SHP77 (cell line): ENCODE results near the gene ADARB1.

Experiments used
- DNase-seq, 2 experiments: peaks; one replicate each; lab custom pipeline; 2025; lab: John Stamatoyannopoulos, UW

The ADARB1 gene

DNA sequence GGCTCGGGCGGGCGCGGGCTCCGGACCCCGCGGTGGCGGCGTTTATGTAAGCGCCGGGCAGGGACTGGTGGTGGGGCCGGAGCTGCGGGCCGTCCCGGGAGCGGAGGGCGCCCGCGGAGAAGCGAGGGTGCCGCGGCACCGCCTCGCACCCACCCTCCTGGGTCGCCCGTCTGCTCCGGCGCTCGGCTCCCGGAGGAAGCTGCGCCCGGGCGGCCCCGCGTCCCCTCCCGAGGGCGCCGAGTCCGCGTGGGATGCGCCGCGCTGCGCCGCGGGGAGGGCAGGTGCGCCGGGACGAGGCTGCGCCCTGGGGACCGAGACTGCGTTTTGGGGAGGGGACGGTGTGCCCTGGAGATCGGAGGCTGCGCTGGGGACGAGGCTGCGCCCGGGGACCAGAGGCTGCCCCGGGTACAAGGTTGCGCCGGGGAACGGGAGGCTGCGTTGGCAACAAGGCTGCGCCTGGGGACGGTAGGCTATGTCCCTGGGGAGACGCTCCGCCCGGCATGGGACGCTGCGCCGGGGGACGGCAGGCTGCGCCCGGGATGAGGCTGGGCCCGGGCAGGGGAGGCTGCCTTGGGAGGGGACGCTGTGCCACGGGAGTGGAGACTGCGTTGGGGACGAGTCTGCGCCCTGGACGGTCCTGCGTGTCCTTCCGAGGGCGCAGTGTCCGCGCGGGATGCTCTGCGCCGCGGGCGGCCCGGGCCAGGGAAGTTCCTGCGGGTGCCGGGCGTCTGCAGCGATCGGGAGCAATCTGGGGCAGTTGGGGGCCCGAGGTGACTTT lies 627 bp downstream of the ADARB1 start:
- peak in 1 of 2 experiments; percentile 33 for DNase-seq

DNA sequence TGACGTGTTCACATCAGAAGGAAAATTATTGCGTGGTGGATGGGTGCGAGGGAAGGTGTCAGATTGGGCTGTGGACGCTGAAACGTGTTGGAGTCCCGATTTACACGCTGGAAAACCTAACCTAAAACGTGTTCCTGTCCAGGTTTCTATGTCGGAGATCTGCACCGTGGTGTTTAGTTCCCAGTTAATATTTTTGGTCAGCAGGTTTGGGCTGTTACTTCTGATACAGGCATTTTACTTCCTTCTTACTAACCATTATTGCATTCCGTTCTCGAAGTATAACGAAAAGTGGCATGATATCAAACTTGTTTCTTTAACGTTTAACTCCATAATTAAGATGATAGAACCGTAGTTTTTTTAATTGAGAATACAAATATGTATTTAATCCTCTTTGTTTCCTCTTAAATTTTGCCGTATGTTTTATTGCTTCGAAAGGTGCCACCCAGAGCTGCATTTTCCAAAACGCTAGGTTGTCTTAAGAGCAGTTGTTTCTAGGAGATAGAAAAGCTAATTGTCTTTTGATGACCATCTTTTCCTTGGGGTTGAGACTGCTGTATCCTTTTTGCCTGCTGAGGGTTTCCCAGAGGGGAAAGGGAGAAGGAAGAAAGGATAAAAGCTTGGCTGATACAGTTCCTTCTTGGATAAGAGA lies 1.3 kb downstream of the ADARB1 start:
- no peak for DNase-seq

DNA sequence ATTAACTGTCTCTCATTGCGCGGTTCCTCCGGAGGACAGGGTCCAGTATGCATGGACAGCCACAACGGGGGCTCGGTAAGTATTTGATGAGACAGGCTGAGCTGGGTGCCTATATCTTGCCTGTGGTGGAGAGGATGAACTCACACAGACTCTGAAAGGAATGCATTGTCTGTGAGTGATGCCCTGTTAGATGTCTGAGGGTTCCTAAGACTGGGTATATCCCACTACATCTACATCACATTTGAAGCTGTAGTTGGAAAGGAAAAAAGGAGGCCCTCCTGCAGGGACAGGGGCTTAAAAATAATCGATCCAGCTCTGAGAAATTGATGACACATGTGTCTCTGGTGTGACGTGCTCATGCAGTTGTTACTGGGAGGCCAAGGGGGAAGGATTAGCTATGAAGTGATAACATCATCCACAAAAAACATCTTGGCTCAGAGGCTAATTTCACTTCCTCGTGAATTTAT lies 1.9 kb downstream of the ADARB1 start:
- DNase-seq = no peak

GRCh38 chr21:45078371-45078770 lies 4.0 kb downstream of the ADARB1 start:
- no peak for DNase-seq

DNA sequence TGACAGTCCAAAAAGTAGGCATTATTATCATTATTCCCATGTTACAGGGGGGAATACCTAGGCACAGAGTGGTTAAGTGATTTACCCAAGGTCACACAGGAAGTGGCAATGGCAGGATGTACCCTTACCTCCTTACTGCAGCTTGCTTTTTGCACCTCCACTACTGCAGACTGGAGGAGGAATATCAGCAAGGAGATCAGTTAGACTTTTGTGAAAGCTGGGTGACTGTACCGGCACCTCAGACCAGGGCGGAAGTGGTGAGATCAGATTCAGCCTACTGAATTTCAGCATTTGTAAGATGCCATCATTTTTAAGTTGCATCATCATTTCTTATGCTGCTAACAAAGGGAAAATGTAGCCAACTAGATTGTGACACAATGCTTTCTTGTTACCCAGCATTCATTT lies 4.5 kb downstream of the ADARB1 start:
- no peak for DNase-seq

DNA sequence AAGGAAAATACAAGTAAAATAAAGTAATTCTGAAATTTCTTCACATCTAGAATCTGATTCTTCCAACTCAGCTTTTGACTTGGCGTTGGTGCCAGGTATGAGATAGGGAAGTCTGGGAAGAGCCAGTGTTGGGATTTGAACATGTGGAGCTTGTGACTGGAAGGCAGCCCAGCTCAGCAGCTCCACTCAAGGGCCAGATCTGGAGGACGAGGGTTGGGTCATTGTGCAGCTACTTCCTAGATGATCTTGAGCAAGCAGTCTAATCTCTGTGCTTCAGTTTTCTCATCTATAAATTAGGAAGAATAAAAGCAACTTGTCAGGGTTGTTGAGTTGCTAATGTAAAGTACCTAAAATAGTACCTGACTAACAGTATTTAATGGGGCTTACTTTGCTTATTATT lies 5.0 kb downstream of the ADARB1 start:
- no peak for DNase-seq

DNA sequence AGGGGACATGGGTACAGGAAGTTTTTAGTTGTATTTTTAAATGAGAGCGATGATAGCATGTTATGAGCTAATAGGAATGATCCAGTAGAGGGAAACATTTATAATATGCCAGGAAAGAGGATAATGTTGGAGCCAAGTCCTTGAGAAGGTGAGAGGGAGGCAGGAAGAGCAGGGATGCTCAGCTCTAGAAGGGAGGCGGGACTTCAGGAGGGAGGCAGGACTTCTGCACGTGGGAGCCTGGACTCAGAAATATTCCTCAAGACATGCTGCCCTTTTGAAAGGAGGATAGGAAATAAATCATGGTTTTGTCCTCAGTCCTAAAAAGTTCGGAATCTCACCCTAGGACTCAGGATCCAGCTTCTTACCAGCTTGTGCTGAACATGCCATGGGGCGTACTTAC lies 5.9 kb downstream of the ADARB1 start:
- DNase-seq = no peak

- DNase-seq = no peak
Measured at GRCh38 chr21:45080639-45081414, 6.4 kb downstream of the ADARB1 start.

DNA sequence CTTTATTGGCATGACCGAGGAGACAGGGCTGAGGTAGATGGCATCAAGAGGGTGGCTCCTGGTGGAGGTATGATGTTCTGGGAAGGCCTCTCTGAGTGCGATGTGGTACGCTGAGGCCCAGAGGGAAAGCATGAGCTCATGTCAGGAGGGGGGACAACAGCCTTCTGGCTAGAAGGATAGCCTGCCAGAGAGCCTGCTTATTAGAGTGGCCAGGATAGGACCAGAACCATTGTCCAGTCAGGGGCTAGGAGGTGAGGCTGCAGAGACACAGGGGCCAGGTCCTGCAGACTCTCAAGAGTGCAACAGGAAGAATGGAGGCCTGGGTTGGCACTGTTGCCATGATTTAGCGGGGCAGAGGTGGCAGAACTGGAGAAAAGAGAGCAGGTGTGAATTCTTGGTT lies 7.3 kb downstream of the ADARB1 start:
- no peak for DNase-seq

- DNase-seq = no peak
Measured at GRCh38 chr21:45082736-45083135, 8.4 kb downstream of the ADARB1 start.

DNA sequence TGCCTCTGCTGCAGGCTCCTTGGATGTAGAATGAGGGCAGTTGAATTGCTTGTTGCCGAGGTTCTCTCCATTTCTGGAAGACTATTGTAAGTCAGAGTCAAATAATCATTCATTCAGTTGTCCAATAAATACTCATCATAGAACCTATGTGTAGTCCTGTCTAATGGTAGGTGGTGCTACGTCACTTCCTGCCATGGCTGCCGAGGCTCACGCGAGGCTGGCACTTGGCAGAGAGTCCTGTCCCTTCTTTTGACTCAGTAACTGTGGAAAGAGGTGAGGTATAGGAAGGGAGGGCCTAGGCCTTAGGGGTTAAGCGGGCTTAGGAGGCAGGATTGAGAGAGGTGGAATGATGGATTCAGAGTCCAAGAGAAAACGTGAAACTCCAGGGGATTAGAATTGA lies 9.7 kb downstream of the ADARB1 start:
- no peak for DNase-seq

DNA sequence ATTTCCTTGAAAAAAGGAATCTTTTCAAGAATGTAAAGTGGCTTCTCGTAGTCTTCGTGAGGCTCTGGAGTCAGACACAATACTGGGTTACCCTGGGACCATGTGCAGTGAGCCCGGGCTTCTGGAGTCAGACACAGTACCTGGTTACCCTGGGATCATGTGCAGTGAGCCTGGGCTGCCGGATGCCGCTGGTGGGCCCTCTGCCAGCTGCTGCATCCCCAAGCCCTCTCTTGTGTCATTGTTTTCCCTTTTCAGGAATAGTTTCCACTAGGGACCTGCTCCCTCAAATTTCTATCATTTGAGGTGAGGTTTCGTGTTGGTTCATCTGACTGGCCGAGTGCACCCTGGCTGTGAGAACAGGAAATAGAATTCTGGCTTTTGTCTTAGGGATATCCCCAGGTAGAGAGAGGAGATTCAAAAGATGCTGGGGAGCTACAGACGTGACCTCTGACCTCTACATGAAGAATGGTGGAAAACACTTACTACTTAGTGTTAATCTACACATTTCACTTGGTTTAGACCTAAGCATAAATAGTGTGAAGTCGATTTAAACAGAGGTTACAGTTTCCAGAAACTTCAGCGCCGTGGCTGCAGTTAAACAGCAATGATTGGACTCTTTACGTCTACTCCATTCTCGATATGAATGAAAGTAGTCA lies 10.6 kb downstream of the ADARB1 start:
- DNase-seq = no peak

- no peak for DNase-seq
Measured at GRCh38 chr21:45085700-45086099, 11.3 kb downstream of the ADARB1 start.

GRCh38 chr21:45086337-45086958 lies 12.1 kb downstream of the ADARB1 start:
- DNase-seq = no peak

DNA sequence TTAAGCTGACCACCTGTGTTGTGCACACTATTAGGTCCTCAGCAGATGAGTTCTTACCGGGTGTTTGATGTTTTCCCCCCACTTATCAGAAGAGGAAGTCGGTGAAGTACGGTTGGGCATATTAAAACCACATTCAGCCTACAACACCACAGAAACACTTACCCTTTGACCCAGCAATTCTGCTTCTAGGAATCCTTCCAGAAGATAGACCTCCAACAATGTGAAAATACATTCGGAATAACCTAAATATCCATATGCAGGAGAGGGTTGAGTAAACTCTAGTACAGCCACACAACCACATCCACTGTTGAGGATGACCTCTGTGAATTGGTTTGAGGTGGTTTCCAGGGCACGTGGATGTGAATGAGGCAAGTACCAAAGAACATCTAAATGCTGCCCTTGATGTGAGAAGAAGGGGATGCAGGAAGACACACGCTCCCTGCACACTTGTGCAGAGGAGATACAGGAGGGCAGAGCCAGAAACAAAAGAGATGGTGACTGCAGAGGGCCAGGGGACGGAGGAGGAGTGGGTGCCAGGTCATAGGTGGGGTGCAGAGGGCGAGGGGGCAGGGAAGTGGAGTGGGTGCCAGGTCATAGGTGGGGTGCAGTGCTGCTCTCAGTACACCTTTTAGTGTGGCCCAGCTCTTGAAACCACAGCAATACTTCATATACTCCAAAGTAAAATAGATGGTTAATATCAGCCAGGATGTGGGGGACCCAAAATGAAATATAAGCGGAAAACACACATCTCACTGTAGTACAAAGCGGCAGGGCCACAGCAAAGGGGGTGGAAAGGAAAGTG lies 12.8 kb downstream of the ADARB1 start:
- no peak for DNase-seq

GRCh38 chr21:45088116-45088515 lies 13.7 kb downstream of the ADARB1 start:
- no peak for DNase-seq

- no peak for DNase-seq
Measured at GRCh38 chr21:45088729-45089128, 14.3 kb downstream of the ADARB1 start.

- DNase-seq = no peak
Measured at GRCh38 chr21:45089964-45090363, 15.6 kb downstream of the ADARB1 start.

DNA sequence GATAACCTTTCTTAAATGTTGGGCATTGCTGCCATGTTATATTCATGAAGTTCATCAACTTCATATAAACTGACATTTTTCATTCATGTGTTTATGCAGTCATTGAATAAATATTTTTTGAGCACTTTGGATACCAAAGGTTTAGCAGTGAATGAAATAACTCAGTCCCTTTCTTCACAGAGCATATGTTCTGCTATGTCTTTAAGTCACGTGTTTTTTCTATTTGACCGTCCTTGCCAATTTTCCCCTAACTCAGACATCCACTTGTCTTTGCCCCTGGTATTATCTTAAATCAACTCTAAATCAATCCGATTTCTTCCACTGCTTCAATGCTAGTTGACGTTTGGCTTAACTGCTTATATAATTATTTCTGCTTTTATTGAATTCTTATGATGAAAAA lies 16.6 kb downstream of the ADARB1 start:
- no peak for DNase-seq

GRCh38 chr21:45091550-45092322 lies 17.4 kb downstream of the ADARB1 start:
- no peak for DNase-seq
